Epithelial cell of prostate (primary cell): ENCODE results near the gene COL6A5.
"Not testable (repeated sequence)": the region's sequence is repeated elsewhere in the genome, so short reads cannot be mapped to it uniquely, and the experiment has no call there.

ENCODE experiments used
- DNase-seq: peaks from one replicate; pipeline ENCODE4 v3.0.0-alpha.2; 2011; ENCODE audit warnings: low read depth, low spot score
- H3K27ac ChIP-seq: fragments of 450-650 bp; 2 replicates; pipeline ENCODE4 v1.5.1; 2017; ENCODE audit warnings: mild to moderate bottlenecking

The COL6A5 gene

GRCh38 chr3:130345487-130346079 is at the start of gene COL6A5:
Gene COL6A5, plus strand, starts transcription at chr3:130345672. Its CDS starts 27,967 bp downstream, at chr3:130373639.
- DNase-seq: no peak
- no peak within 1 kb of the TSS for H3K27ac ChIP-seq

GRCh38 chr3:130299531-130299930 is 45.9 kb upstream of the COL6A5 start:
- no peak for DNase-seq
- H3K27ac ChIP-seq: no peak overlapping the region

GRCh38 chr3:130300888-130301287 is 44.6 kb upstream of the COL6A5 start:
- DNase-seq: no peak
- no peak overlapping the region for H3K27ac ChIP-seq

- H3K27ac ChIP-seq: no peak overlapping the region
- no peak for DNase-seq
Observed at GRCh38 chr3:130310109-130310508, 35.4 kb upstream of the COL6A5 start.

GRCh38 chr3:130312374-130312773 is 33.1 kb upstream of the COL6A5 start:
- H3K27ac ChIP-seq: no peak overlapping the region
- no peak for DNase-seq

- H3K27ac ChIP-seq: no peak overlapping the region
- no peak for DNase-seq
Observed at GRCh38 chr3:130316169-130316568, 29.3 kb upstream of the COL6A5 start.

GRCh38 chr3:130323503-130323902 is 22.0 kb upstream of the COL6A5 start:
- no peak for DNase-seq
- no peak overlapping the region for H3K27ac ChIP-seq

- no peak for DNase-seq
- H3K27ac ChIP-seq: no peak overlapping the region
Observed at GRCh38 chr3:130340766-130341165, 4.7 kb upstream of the COL6A5 start.

- H3K27ac ChIP-seq: no peak overlapping the region
- DNase-seq: peak; percentile 6
Observed at GRCh38 chr3:130341388-130341787, 4.1 kb upstream of the COL6A5 start.

GRCh38 chr3:130341882-130342281 is 3.6 kb upstream of the COL6A5 start:
- no peak for DNase-seq
- H3K27ac ChIP-seq: no peak overlapping the region

GRCh38 chr3:130342821-130343661 is 2.4 kb upstream of the COL6A5 start:
- no peak overlapping the region for H3K27ac ChIP-seq
- no peak for DNase-seq

GRCh38 chr3:130348258-130348657 is 2.8 kb downstream of the COL6A5 start:
- DNase-seq, H3K27ac ChIP-seq: not testable (repeated sequence)

- no peak for DNase-seq
- H3K27ac ChIP-seq: no peak overlapping the region
Observed at GRCh38 chr3:130354430-130354829, 9.0 kb downstream of the COL6A5 start.

GRCh38 chr3:130374033-130374432 is 28.6 kb downstream of the COL6A5 start:
- DNase-seq: peak; percentile 22
- no peak overlapping the region for H3K27ac ChIP-seq

GRCh38 chr3:130374908-130375307 is 29.4 kb downstream of the COL6A5 start:
- no peak for DNase-seq
- no peak overlapping the region for H3K27ac ChIP-seq

- no peak overlapping the region for H3K27ac ChIP-seq
- DNase-seq: no peak
Observed at GRCh38 chr3:130377960-130378676, 32.6 kb downstream of the COL6A5 start.

GRCh38 chr3:130378677-130379191 is 33.3 kb downstream of the COL6A5 start:
- H3K27ac ChIP-seq: no peak overlapping the region
- DNase-seq: no peak

GRCh38 chr3:130379274-130379673 is 33.8 kb downstream of the COL6A5 start:
- no peak for DNase-seq

GRCh38 chr3:130380398-130380797 is 34.9 kb downstream of the COL6A5 start:
- no peak for DNase-seq
- no peak overlapping the region for H3K27ac ChIP-seq

More at GRCh38 chr3:130379274-130379673, 33.8 kb downstream of the COL6A5 start:
- H3K27ac ChIP-seq: no peak overlapping the region

- no peak overlapping the region for H3K27ac ChIP-seq
- no peak for DNase-seq
Observed at GRCh38 chr3:130383424-130383823, 38.0 kb downstream of the COL6A5 start.
